HG03196 (cell line): ENCODE measurements around the gene INPP5D.
"Not testable (repeated sequence)": the region's sequence is repeated elsewhere in the genome, so short reads cannot be mapped to it uniquely, and the experiment has no call there.

Experiments used
- ATAC-seq: cut with Tn5 transposase; IDR thresholded peaks from one replicate; pipeline ENCODE4 v1.9.1; 2021; ENCODE audit not compliant: unreplicated experiment

INPP5D gene

GRCh38 chr2:233059797-233060500 is at the start of gene INPP5D:
INPP5D (plus strand) TSS chr2:233060342; CDS start chr2:233060479, 137 bp downstream.
- ATAC-seq: peak; percentile 42

- no peak for ATAC-seq
These were observed 49.4 kb upstream of the INPP5D start for GRCh38 chr2:233010569-233011267.

GRCh38 chr2:233011268-233011650 is 48.9 kb upstream of the INPP5D start:
- ATAC-seq: no peak

- no peak for ATAC-seq
These were observed 48.4 kb upstream of the INPP5D start for GRCh38 chr2:233011702-233012131.

DNA sequence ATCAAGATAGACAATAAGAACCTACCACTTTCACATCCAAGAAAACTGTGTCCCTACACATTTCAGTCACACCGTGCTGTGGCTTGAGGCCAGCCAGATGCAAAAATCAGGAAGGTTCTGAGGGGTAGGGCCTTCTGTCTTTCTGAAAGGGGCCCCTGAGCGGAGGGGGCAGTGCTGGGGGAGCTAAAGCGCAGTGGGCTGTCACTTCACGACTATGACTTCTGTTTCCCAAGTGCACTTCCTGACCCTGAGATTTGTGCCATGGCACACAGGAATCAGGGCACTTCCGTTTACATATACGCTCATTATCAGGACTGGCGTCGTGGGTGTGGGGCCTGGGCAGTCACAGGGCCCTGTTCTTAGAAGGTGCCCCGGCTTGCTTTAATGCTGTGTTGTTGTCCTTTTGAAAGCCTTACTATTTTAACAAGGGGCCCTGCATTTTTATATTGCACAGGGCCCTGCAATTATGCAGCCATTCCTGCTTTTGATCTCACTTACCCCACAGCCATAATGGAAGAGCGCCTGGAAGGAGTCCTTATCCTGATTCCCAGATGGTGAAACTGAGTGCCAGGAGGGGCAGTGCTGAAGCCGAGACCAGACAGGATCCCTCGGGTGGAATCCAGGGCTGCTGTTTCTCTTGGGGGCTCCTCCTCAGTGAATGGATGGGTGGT is 47.7 kb upstream of the INPP5D start:
- ATAC-seq: no peak

DNA sequence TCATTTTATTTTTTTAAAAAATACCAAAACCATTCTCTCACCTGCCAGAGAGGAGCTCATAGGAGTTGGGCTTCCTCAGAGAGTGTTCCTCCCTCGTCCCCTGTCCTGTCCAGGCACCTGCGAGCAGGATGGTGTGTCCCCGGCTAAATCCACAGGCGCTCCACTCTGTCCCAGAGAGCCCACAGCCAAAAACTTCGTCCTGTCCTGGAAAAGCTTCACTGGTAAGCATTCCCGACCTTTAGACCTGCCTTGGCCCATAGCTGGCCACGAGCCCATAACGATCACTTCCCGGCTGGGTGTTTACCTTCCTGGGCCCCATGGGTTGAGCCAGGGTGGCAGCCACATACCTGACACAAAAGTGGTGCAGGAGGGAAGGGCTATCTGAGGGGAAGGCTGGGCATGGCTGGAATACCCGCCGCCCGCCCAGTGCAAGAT is 47.1 kb upstream of the INPP5D start, which contains the start of gene NGEF:
NGEF (minus strand) TSS at position 230 of the 435 bp plus-strand sequence. CDS start 38,366 bp downstream, outside the sequence.
- no peak for ATAC-seq

DNA sequence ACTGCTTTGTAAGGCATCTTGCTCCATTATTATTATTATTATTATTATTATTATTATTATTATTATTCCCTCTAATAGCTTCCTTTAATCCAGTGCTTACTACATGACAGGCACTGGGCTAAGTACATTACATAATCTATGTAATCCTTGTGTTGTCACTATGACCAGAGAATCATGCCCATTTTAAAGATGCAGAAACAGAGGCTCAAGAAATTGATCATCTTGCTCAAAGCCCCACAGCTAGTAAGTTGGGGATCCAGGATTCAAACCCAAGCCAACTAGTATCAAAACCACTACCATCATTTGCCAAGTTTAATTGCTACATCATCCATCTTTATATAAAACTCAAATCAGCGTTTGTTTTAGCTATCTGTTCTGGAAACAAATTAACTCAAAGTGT is 46.5 kb upstream of the INPP5D start:
- ATAC-seq: no peak

DNA sequence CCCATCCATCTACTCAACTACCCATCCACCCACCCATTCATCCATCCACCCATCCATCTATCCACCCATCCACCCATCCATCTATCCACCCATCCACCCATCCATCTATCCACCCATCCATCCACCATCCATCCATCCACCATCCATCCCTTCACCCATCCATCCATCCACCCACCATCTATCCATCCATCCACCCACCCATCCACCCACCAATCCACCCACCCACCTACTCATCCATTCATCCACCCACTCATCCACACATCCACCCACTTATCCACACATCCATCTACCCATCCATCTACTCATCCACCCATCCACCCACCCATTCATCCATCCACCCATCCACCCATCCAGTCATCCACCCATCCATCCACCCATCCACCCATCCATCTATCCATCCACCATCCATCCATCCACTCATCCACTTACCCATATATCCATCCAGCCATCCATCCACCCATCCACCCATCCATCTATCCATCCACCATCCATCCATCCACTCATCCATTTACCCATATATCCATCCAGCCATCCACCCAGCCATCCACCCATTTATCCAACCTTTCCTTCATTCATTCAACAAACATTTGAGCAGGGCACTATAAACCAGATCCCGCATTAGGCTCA is 45.0 kb upstream of the INPP5D start:
- no peak for ATAC-seq

DNA sequence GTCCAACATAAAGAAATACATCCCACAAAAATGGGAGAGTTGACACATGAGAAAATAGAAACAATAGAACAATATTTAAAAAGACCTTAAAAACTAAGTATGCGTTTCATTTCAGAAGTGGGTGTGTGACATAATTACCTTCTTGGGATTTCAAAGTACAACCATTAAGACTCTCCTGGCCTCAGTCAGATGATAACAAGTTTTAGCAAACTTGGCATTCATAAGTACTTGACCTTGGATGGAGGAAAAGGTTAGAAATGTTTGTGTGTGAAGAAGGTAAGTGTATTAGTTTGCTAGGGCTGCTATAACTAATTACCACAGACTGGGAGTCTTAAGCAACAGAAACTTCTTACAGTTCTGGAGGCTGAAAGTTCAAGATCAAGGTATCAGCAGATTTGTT is 42.2 kb upstream of the INPP5D start:
- no peak for ATAC-seq

DNA sequence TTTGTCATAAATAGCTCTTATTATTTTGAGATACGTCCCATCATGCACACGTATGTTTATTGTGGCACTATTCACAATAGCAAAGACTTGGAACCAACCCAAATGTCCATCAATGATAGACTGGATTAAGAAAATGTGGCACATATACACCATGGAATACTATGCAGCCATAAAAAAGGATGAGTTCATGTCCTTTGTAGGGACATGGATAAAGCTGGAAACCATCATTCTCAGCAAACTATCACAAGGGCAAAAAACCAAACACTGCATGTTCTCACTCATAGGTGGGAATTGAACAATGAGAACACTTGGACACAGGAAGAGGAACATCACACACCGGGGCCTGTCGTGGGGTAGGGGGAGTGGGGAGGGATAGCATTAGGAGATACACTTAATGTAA is 40.5 kb upstream of the INPP5D start:
- ATAC-seq: not testable (repeated sequence)

- ATAC-seq: no peak
These were observed 39.7 kb upstream of the INPP5D start for GRCh38 chr2:233020454-233020853.

DNA sequence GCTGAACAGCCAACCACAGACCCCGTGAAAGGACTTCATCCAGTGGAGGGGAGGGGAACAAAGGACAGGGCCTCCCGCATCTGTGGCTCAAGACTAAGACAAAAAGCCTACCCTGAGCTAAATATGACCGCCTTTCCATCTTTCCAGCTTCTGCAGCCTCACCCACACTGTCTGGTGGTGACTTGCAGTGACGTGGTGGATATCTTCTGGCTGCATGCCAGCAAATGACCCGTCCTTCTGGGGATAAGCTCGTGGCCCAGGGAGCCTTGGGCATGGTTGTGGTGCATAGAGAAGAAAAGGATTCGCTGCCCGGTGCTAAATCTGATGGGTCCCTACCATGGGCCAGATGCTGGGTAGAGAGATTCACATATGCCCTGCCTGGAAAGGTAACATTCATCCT is 38.4 kb upstream of the INPP5D start:
- ATAC-seq: no peak

- ATAC-seq: no peak
These were observed 37.6 kb upstream of the INPP5D start for GRCh38 chr2:233022561-233022960.

- ATAC-seq: no peak
These were observed 37.0 kb upstream of the INPP5D start for GRCh38 chr2:233023007-233023760.

- ATAC-seq: no peak
These were observed 36.3 kb upstream of the INPP5D start for GRCh38 chr2:233023761-233024410.

- ATAC-seq: no peak
These were observed 34.4 kb upstream of the INPP5D start for GRCh38 chr2:233025706-233026105.

DNA sequence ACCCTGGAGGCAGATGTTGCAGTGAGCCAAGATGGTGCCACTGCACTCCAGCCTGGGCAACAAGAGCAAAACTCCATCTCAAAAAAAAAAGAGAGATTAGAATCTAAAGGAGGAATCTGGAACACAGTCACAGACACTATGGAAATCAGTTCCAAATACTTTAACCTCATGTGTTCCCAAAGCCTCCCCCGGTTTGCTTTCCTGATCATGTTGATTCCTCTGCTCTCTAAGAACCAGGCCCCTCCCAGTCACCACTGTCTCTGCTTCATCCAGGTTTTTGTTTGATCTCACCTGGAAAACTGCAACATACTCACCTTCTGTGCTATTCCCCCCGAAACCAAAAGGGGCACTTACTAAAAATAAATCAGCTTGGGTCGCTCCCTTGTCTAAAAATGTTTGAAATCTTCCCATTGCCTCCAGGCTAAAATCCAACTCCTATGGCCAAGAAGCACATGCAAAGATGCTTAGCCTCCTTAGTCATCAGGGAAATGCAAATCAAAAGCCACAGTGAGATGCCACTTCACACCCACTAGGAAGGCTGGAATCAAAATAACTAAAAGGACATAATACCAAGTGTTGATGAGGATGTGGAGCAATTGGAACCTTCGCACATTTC is 33.8 kb upstream of the INPP5D start:
- no peak for ATAC-seq

GRCh38 chr2:233029321-233029720 is 30.8 kb upstream of the INPP5D start:
- ATAC-seq: no peak

GRCh38 chr2:233031556-233032500 is 28.3 kb upstream of the INPP5D start:
- no peak for ATAC-seq
